Measurements from ENCODE around the gene ONECUT3.

The ONECUT3 gene

GRCh38 chr19:1826557-1827521 lies 73.5 kb downstream of the ONECUT3 start:
- H3K4me3 ChIP-seq (ENCODE audit: low read length) = no peak overlapping the region

GRCh38 chr19:1827566-1828278 lies 74.4 kb downstream of the ONECUT3 start:
- no peak for TF ChIP-seq CTCF (conservative IDR thresholded peaks at IDR 0.05; ENCODE audit: low read length)
- H3K4me3 ChIP-seq (ENCODE audit: low read length) = no peak overlapping the region
- no peak for DNase-seq (ENCODE audit: low read depth)

More at GRCh38 chr19:1826557-1827521, 73.5 kb downstream of the ONECUT3 start:
- no peak for DNase-seq (ENCODE audit: low read depth)
- no peak for TF ChIP-seq CTCF (conservative IDR thresholded peaks at IDR 0.05; ENCODE audit: low read length)

GRCh38 chr19:1828279-1829238 lies 75.3 kb downstream of the ONECUT3 start:
- no peak for DNase-seq (ENCODE audit: low read depth)
- no peak overlapping the region for H3K4me3 ChIP-seq (ENCODE audit: low read length)
- no peak for TF ChIP-seq CTCF (conservative IDR thresholded peaks at IDR 0.05; ENCODE audit: low read length)

GRCh38 chr19:1829958-1830357 lies 76.7 kb downstream of the ONECUT3 start:
- DNase-seq (ENCODE audit: low read depth) = no peak
- TF ChIP-seq CTCF (conservative IDR thresholded peaks at IDR 0.05; ENCODE audit: low read length) = no peak
- H3K4me3 ChIP-seq (ENCODE audit: low read length) = no peak overlapping the region

- no peak overlapping the region for H3K4me3 ChIP-seq (ENCODE audit: low read length)
- DNase-seq (ENCODE audit: low read depth) = no peak
- no peak for TF ChIP-seq CTCF (conservative IDR thresholded peaks at IDR 0.05; ENCODE audit: low read length)
Measured at GRCh38 chr19:1830568-1830967, 77.3 kb downstream of the ONECUT3 start.

Data from AG10803 (cell line).